PC-3 (cell line): ENCODE measurements around the gene GTF3C2.

Source experiments
- CTCF ChIP-seq: fragments of 300-600 bp; sonication (generic); conservative IDR thresholded peaks from 2 replicates; pipeline ENCODE4 v1.5.1; 2017; ENCODE audit warnings: antibody characterized with exemption, low read depth, mild to moderate bottlenecking, low read length
- EZH2 ChIP-seq: fragments of 300-600 bp; sonication (generic); IDR thresholded peaks from one replicate; pipeline ENCODE4 v1.6.1; 2017; ENCODE audit warnings: antibody characterized with exemption, mild to moderate bottlenecking, low read length; ENCODE audit not compliant: unreplicated experiment
- EZH2phosphoT487 ChIP-seq: fragments of 300-600 bp; sonication (generic); IDR thresholded peaks from 2 replicates; pipeline ENCODE4 v1.6.1; 2018; ENCODE audit warnings: mild to moderate bottlenecking, antibody characterized with exemption, low read length, borderline replicate concordance

DNA sequence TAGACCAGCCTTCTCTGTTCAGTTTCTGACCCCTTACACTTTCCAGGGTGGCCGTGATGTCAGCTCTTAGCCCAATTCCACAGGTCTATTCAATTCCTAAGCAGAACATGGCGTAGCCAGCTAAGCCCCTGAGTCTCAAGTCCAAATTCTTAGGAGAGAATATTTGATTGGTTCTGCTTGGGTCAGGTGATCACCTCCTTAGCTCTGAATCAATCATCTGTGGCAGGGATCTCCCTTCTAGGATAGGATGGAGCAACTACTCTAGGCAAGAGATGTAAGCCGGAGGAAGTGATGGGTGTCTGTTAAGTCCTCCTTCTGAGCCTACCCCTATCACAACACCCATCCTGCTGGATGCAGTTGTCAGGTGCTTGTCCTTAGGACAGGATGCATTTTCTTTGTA lies 59.4 kb downstream of the GTF3C2 start:
- TF ChIP-seq CTCF = no peak
- no peak for TF ChIP-seq EZH2
- no peak for TF ChIP-seq EZH2phosphoT487
